ENCODE results near the gene JARID2. TPM values are rescaled to one million over a fixed set of nuclear protein-coding genes. Genes with fewer than 3 reads are reported as not detected.

The JARID2 gene
- total RNA-seq, 1 donor from 2014 or later = 48.7 TPM

DNA sequence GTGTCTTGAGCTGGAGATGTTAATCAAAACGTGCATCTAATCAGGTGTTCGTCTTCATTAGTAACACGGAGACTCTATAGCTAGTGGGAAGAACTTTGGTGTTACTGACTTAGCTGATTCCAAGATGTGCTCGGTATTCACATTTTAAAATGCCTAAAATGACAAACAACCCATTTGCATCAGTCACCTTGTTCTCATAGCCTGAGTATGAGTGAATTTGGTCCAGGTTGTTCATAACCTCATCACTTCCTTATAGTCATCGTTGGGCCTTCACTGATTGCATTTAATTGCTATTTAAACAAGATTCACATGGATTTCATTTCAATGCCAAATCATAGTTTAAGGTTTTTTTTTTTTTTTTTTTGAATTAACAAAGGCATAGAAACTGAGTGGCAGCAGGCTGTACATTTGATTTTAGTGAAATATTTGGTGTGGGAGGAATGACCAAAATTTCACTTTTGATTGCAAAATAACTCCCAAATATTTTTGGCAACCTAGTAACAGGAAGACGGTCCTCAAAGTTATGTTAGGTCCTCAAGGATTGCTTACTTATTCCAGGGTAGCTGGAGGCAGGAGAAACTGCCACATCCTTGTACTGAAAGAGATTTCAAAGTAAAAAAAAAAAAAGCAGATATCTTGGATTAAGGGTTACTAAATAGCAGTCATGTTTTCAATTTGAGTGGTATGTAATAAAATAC lies 104.7 kb downstream of the JARID2 start:
- peaks cover 55% of the 10 kb centered on the region for H3K4me1 Mint-ChIP-seq
- no peak for DNase-seq
- no peak overlapping the region for H3K4me3 Mint-ChIP-seq
- peaks cover 38% of the 10 kb centered on the region for H3K36me3 Mint-ChIP-seq (ENCODE audit: low read depth)
- H3K9me3 Mint-ChIP-seq = no peaks in the 10 kb centered on the region
- intact Hi-C loops (cut with micrococcal nuclease) = no loop called here
- no peaks in the 10 kb centered on the region for H3K27me3 Mint-ChIP-seq
- H3K27ac Mint-ChIP-seq = no peak overlapping the region

DNA sequence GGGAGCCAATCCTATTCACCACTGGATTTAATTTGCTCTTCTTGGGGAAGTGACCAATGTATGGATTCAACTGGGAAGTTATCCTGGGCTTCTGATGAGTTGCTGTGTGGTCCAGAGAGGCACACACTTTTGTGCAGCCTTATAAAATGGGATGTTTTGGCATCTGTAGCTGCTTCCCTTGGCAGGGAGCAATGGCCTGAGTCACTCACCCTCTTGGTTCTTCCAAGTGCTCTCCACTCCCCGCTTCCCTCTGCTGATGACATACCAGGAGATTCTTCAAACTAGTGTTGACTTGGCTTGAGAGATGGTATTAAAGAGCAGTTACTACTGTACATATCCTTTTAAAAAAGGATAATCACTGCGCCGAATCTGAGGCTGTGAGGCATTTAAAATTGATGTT lies 105.8 kb downstream of the JARID2 start:
- DNase-seq = no peak
- H3K9me3 Mint-ChIP-seq = no peaks in the 10 kb centered on the region
- peaks cover 49% of the 10 kb centered on the region for H3K4me1 Mint-ChIP-seq
- no peak overlapping the region for H3K4me3 Mint-ChIP-seq
- H3K27ac Mint-ChIP-seq = no peak overlapping the region
- intact Hi-C loops (cut with micrococcal nuclease) = no loop called here
- peaks cover 37% of the 10 kb centered on the region for H3K36me3 Mint-ChIP-seq (ENCODE audit: low read depth)
- H3K27me3 Mint-ChIP-seq = no peaks in the 10 kb centered on the region

DNA sequence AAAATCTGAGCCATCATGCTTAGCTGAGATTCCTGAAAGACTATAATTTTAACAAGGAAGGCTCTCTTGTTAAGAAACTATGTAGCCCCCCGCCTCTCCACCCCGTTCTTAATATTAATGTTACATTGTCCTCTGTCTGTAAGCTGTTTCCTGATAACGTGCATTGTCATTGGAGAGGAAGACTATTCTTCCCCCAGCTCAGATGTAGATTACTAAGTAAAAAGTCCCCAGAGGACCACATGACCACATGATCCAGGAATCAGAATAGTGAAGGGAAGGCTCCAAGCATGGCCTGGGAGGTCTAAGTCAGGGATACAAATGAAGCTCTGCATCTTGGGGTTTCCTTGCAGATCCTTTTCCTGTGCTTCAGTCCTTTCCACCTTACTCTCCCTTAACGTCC lies 106.4 kb downstream of the JARID2 start:
- intact Hi-C loops (cut with micrococcal nuclease) = no loop called here
- H3K4me1 Mint-ChIP-seq = peaks cover 46% of the 10 kb centered on the region
- no peak overlapping the region for H3K27ac Mint-ChIP-seq

DNA sequence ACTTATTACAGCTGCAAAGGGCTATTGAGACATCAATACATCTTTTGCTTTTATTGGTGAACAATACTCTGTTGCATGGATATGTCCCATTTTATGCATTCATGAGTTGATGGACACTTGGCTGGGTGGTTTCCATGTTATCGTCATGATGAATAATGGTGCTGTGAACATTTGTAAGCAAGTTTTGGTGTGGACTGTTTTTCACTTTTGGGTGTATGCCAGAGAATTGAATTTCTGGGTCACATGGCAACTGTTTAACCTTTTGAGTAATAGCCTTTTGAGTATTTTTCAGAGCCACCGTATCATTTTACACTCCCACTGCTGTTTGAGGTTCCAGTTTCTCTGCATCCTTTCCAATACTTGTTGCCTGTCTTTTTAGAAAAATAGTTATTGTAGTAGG lies 107.0 kb downstream of the JARID2 start:
- H3K4me3 Mint-ChIP-seq = no peak overlapping the region
- peaks cover 39% of the 10 kb centered on the region for H3K36me3 Mint-ChIP-seq (ENCODE audit: low read depth)
- H3K9me3 Mint-ChIP-seq = no peaks in the 10 kb centered on the region
- peaks cover 48% of the 10 kb centered on the region for H3K4me1 Mint-ChIP-seq
- peak overlapping the region; percentile 14 for H3K27ac Mint-ChIP-seq
- intact Hi-C loops (cut with micrococcal nuclease) = no loop called here
- no peak for DNase-seq
- H3K27me3 Mint-ChIP-seq = no peaks in the 10 kb centered on the region

More for the DNA sequence above, 106.4 kb downstream of the JARID2 start:
- Mint-ChIP-seq H3K4me3 (no peak overlapping the region), H3K36me3 (ENCODE audit: low read depth) (peaks cover 37% of the 10 kb centered on the region), H3K9me3 (no peaks in the 10 kb centered on the region), H3K27me3 (no peaks in the 10 kb centered on the region)
- no peak for DNase-seq

DNA sequence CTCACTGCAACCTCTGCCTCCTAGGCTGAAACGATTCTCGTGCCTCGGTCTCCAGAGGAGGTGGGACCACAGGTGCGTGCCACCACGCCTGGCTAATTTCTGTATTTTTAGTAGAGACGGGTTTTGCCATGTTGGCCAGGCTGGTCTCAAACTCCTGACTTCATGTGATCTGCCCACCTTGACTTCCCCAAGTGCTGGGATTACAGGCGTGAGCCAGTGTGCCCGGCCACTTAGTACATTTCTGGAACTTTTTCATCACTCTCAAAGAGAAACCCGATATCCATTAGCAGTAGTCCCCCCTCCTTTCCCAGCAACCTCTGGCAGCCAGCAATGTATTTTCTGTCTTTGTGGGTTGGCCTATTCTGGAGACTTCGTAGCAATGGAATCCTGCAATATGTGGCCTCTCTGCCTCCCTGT lies 109.8 kb downstream of the JARID2 start:
- no peak overlapping the region for H3K4me3 Mint-ChIP-seq
- intact Hi-C loops (cut with micrococcal nuclease) = no loop called here
- no peaks in the 10 kb centered on the region for H3K9me3 Mint-ChIP-seq
- H3K36me3 Mint-ChIP-seq (ENCODE audit: low read depth) = peaks cover 30% of the 10 kb centered on the region
- no peak overlapping the region for H3K27ac Mint-ChIP-seq
- DNase-seq = no peak
- no peaks in the 10 kb centered on the region for H3K27me3 Mint-ChIP-seq
- peaks cover 45% of the 10 kb centered on the region for H3K4me1 Mint-ChIP-seq

DNA sequence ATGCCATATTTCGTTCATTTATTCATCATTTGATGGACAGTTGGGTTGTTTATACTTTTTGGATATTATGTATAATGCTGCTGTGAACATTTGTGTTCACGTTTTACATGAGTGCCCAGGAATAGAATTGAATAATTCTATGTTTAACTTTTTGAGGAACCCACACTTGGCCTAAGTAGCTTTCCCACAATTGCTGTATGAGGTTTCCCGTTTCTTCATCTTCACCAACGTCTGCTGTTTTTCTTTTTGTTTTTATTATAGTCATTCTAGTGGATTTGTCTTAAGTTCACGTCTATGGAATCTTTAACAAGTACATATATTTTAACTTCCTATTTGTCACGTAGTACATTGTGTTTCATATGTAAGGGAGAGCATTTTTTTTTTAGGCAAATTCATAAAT lies 110.3 kb downstream of the JARID2 start:
- H3K36me3 Mint-ChIP-seq (ENCODE audit: low read depth) = peaks cover 28% of the 10 kb centered on the region
- no peaks in the 10 kb centered on the region for H3K27me3 Mint-ChIP-seq
- no peak overlapping the region for H3K27ac Mint-ChIP-seq
- intact Hi-C loops (cut with micrococcal nuclease) = no loop called here
- H3K4me1 Mint-ChIP-seq = peaks cover 45% of the 10 kb centered on the region
- no peaks in the 10 kb centered on the region for H3K9me3 Mint-ChIP-seq
- DNase-seq = no peak
- H3K4me3 Mint-ChIP-seq = no peak overlapping the region

DNA sequence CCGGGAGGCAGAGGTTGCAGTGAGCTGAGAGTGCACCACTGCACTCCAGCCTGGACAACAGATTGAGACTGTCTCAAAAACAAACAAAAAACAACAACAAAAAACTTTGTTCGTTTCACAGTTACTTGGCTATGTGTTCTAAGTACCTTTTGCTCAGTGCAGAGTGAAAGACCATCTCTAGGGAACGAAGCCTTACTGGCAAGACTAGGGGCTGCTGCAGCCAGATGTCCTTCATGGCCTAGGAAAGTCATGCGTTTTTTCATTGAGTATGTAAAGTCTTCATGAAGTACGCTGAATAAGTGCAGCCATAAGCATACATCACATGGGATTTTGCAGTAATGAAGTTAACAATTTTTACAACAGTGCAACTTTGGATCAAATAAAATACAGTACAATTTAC lies 111.1 kb downstream of the JARID2 start:
- Mint-ChIP-seq H3K36me3 (ENCODE audit: low read depth) (peaks cover 22% of the 10 kb centered on the region), H3K4me3 (no peak overlapping the region), H3K27ac (no peak overlapping the region), H3K9me3 (no peaks in the 10 kb centered on the region), H3K4me1 (peaks cover 40% of the 10 kb centered on the region), H3K27me3 (no peaks in the 10 kb centered on the region)
- no peak for DNase-seq
- intact Hi-C loops (cut with micrococcal nuclease) = no loop called here

DNA sequence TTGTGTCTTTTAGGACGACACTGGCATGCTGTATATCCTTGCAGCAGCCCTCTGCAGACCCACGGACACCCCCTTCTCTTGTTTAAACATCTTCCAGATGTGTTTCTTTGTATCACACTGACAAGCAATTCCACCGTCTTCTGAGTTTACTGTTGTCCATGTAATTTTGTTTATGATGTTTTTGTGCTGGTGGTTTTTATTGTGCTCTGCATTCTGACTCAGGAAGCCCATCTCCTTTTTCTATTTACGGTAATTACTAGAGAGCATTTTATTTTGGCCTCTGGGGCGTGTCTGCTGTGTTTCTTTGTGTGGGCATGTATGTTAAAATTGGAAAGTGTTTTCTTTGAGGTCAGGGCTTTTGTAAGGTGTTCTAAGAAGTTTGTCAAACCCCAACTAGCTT lies 111.9 kb downstream of the JARID2 start:
- H3K4me1 Mint-ChIP-seq = peaks cover 34% of the 10 kb centered on the region
- intact Hi-C loops (cut with micrococcal nuclease) = no loop called here
- H3K27ac Mint-ChIP-seq = no peak overlapping the region
- peaks cover 22% of the 10 kb centered on the region for H3K36me3 Mint-ChIP-seq (ENCODE audit: low read depth)
- no peak for DNase-seq
- H3K27me3 Mint-ChIP-seq = no peaks in the 10 kb centered on the region
- no peak overlapping the region for H3K4me3 Mint-ChIP-seq
- H3K9me3 Mint-ChIP-seq = no peaks in the 10 kb centered on the region

DNA sequence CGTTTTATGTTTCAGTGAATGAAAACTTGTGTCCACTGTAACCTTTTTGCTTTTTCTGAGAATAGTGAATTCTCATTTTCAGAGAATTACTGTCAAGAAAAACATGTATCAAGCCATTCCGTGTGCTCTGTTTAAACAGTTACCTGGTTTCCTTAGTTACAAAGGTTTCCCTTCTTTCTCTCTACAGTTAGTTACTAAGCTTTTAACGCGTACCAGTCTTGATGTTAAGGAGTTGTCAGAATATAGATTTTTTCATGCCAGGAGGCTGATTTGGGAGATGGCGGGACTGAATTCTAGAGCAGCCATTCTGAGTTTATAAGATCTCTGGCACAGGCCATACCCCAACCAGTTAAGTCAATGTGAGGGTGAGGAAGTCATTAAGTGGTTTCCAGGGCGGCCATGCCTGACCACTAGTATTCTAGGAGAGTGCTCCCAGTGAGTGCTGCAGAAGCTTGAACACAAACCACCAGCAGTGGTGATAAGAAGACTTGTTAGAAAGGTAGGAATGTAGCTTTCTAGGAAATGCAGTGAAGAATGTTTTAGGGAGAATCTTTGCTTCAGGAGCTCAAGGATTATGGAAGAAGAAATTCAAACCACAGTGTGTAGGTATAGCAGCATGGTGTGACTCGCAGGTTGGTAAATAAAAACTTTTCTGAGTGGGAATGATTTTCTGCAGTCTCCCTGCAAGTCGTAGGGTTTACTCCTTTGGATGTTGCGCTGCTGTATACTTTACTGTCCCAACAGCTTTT lies 112.9 kb downstream of the JARID2 start:
- intact Hi-C loops (cut with micrococcal nuclease) = no loop called here
- H3K36me3 Mint-ChIP-seq (ENCODE audit: low read depth) = peaks cover 20% of the 10 kb centered on the region
- no peak for DNase-seq
- peaks cover 29% of the 10 kb centered on the region for H3K4me1 Mint-ChIP-seq
- no peaks in the 10 kb centered on the region for H3K9me3 Mint-ChIP-seq
- no peak overlapping the region for H3K4me3 Mint-ChIP-seq
- H3K27ac Mint-ChIP-seq = peak overlapping the region; percentile 9
- H3K27me3 Mint-ChIP-seq = no peaks in the 10 kb centered on the region

DNA sequence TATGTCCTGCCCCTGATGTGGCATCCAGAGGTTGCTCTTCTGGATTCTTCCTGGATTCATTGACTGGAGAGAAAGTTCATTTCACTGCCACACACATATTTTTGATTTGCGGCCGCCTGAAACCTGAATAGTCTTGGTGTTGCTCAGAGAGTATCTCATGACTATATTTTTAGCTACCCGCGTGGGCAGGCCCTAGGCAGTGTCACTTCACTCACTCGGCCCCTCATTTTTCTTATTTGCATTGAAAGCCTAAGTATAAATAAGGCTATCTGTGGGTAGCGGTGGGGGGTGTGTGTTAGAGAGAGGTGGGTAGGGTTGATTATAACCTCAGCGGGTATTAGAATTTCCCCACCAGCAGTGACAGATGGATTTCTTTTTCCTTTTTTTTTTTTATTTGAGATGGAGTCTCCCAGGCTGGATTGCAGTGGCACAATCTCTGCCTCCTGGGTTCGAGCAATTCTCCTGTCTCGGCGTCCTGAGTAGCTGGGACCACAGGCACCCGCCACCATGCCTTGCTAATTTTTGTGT lies 113.5 kb downstream of the JARID2 start:
- Mint-ChIP-seq H3K27me3 (no peaks in the 10 kb centered on the region), H3K4me1 (peaks cover 30% of the 10 kb centered on the region), H3K9me3 (no peaks in the 10 kb centered on the region), H3K27ac (no peak overlapping the region), H3K36me3 (ENCODE audit: low read depth) (peaks cover 18% of the 10 kb centered on the region), H3K4me3 (no peak overlapping the region)
- no peak for DNase-seq
- intact Hi-C loops (cut with micrococcal nuclease) = no loop called here

DNA sequence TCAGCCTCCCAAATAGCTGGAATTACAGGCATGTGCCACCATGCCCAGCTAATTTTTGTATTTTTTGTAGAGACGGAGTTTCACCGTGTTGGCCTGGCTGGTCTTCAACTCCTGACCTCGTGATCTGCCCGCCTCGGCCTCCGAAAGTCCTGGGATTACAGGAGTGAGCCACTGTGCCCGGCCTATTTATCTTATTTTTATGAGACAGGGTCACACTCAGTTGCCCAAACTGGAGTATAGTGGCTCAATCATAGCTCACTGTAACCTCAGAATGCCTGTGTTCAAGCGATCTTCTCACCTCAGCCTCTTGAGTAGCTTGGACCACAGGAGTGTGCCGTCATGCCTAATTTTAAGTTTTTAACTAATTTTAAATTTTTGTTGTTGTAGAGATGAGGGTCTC lies 114.4 kb downstream of the JARID2 start:
- Mint-ChIP-seq H3K4me3 (no peak overlapping the region), H3K27me3 (no peaks in the 10 kb centered on the region), H3K27ac (no peak overlapping the region), H3K4me1 (peaks cover 33% of the 10 kb centered on the region), H3K36me3 (ENCODE audit: low read depth) (peaks cover 19% of the 10 kb centered on the region), H3K9me3 (no peaks in the 10 kb centered on the region)
- intact Hi-C loops (cut with micrococcal nuclease) = no loop called here
- no peak for DNase-seq

DNA sequence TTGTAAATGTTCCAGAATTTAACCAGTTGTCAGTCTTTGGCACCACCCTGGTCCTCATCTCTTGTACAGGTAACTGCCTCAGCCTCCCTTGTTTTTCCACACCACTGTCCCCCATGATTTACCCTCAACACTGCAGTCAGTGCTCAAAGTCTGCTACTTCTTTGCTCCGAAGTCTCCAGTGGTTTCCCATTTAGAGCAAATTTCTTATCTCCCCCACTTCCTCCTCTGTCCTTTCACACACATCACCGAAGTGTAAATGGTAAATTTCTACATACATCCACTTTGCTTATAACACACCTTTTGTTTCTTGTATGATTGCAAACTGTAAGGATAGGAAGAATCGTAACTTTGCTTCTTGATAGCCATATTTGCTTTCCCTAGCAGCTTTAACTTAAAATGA lies 115.3 kb downstream of the JARID2 start:
- no peaks in the 10 kb centered on the region for H3K27me3 Mint-ChIP-seq
- no peaks in the 10 kb centered on the region for H3K9me3 Mint-ChIP-seq
- intact Hi-C loops (cut with micrococcal nuclease) = no loop called here
- H3K36me3 Mint-ChIP-seq (ENCODE audit: low read depth) = peaks cover 24% of the 10 kb centered on the region
- peaks cover 34% of the 10 kb centered on the region for H3K4me1 Mint-ChIP-seq
- DNase-seq = no peak
- H3K27ac Mint-ChIP-seq = no peak overlapping the region
- no peak overlapping the region for H3K4me3 Mint-ChIP-seq

DNA sequence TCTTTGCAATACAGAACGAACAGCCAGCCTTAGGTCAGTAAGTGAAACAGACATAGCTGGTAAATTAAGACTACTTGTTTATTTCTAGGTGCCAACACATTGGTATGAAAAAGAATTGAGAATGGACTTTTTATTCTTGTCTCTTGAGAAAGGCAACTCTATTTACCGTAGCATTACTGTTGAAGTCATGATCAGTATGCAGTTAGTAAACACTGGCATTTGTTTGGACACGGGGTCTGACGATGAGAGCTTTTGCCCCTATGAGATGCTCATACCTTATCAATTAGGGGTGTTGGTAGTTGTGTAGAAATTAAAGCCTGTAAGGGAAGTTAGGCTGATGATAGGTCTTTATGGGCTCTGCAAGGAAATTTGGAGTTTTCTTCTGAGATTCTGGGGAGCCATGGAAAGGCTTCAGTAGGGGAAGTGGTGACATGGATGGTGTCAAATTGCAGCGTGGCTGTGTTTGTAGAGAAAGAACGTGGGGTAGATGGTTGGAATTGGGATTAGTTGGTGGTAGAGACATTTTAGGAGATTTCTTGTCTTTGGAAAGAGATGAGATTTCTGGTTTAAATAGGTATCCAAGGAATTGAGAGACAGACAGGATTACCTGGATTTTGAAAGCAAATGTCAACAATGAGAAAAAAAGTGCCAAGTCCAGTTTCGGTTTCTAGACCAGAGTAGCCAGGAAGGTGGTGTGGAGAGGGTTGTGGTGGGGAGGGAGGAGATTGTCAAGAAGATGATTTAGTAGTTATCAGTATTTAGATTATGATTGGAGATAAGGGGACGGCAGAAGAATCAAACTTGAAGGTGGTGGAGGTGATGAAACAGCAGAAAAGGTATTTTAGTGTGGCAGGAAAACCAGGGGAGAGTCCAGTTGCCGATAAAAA lies 116.6 kb downstream of the JARID2 start:
- H3K27ac Mint-ChIP-seq = no peak overlapping the region
- no peaks in the 10 kb centered on the region for H3K9me3 Mint-ChIP-seq
- H3K27me3 Mint-ChIP-seq = no peaks in the 10 kb centered on the region
- DNase-seq = no peak
- H3K4me3 Mint-ChIP-seq = no peak overlapping the region
- H3K4me1 Mint-ChIP-seq = peaks cover 39% of the 10 kb centered on the region
- H3K36me3 Mint-ChIP-seq (ENCODE audit: low read depth) = peaks cover 25% of the 10 kb centered on the region
- intact Hi-C loops (cut with micrococcal nuclease) = no loop called here

DNA sequence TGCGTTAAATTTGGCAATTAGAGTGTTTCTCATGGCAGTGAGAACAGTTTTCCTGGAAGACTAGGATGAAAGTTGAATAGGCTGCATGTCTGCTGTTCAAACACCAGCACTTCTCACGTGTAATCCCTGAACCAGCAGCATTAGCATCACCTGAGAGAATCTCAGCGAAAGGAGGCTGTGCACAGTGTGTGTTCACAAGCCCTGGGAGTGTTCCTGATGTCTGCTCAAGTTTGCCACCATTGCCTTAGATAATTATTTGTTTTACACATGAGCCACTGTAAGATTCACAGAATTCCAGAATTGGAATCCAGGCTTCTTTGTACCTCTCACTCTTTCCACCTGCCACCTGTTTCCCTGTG lies 117.3 kb downstream of the JARID2 start:
- peaks cover 26% of the 10 kb centered on the region for H3K36me3 Mint-ChIP-seq (ENCODE audit: low read depth)
- no peak for DNase-seq
- peaks cover 38% of the 10 kb centered on the region for H3K4me1 Mint-ChIP-seq
- H3K9me3 Mint-ChIP-seq = no peaks in the 10 kb centered on the region
- intact Hi-C loops (cut with micrococcal nuclease) = no loop called here
- no peak overlapping the region for H3K27ac Mint-ChIP-seq
- H3K27me3 Mint-ChIP-seq = no peaks in the 10 kb centered on the region
- no peak overlapping the region for H3K4me3 Mint-ChIP-seq

Data from activated CD4-positive, alpha-beta T cell treated with anti-CD3 and anti-CD28 coated beads, Interleukin-2, amount 10 ng/mL, durations not matched to agents 24 days and 14 days (primary cell).